Measurements from ENCODE around the gene FOXI2. TPM values are rescaled to one million over a fixed set of nuclear protein-coding genes. Genes with fewer than 3 reads are reported as not detected.

Gene FOXI2
- total RNA-seq, 4 donors from 2014 or later = 0.14 TPM; not detected in 3

GRCh38 chr10:127734753-127735152, 2.2 kb upstream of the FOXI2 start:
- intact Hi-C loops (cut with DNase I; ENCODE audit: low total_unique reads) (no loop called here), in situ Hi-C loops (cut with MboI; ENCODE audit: low pct_ligation_motif_present in 1 of 4, low pct_unique_long_range_greater_than_20kb in 1 of 4, low sequenced_read_pairs in 3 of 4) (no loop called here)
- Histone ChIP-seq H3K27ac (no peak overlapping the region), H3K36me3 (no peaks in the 10 kb centered on the region), H3K9me3 (no peaks in the 10 kb centered on the region), H3K27me3 (peaks cover 83% of the 10 kb centered on the region), H3K4me1 (peaks cover 0 to 7% (median 0%) of the 10 kb centered on the region in 4 donors), H3K4me3 (no peak overlapping the region)
- no peak for TF ChIP-seq EP300 (IDR thresholded peaks at IDR 0.05; ENCODE audit: low read depth)
- no peak for TF ChIP-seq POLR2A (IDR thresholded peaks at IDR 0.05)
- no peak for TF ChIP-seq POLR2AphosphoS5 (IDR thresholded peaks at IDR 0.05)
- no peak for TF ChIP-seq CTCF (IDR thresholded peaks at IDR 0.05)
- no peak for DNase-seq
- 20 to 23% methylated on average over 1 to 11 of the region's 11 CpGs for WGBS, 2 donors (ENCODE audit: low coverage in 1 of 2)

GRCh38 chr10:127735156-127735555, 1.8 kb upstream of the FOXI2 start:
- intact Hi-C loops (cut with DNase I; ENCODE audit: low total_unique reads) = no loop called here
- no peak for TF ChIP-seq POLR2A (IDR thresholded peaks at IDR 0.05)
- no peak for TF ChIP-seq EP300 (IDR thresholded peaks at IDR 0.05; ENCODE audit: low read depth)
- TF ChIP-seq CTCF (IDR thresholded peaks at IDR 0.05) = no peak
- TF ChIP-seq POLR2AphosphoS5 (IDR thresholded peaks at IDR 0.05) = no peak
- no peak for DNase-seq
- Histone ChIP-seq H3K27ac (no peak overlapping the region), H3K36me3 (no peaks in the 10 kb centered on the region), H3K4me1 (peaks cover 0 to 7% (median 0%) of the 10 kb centered on the region in 4 donors), H3K27me3 (peaks cover 83% of the 10 kb centered on the region), H3K9me3 (no peaks in the 10 kb centered on the region), H3K4me3 (no peak overlapping the region)
- in situ Hi-C loops (cut with MboI; ENCODE audit: low pct_ligation_motif_present in 1 of 4, low pct_unique_long_range_greater_than_20kb in 1 of 4, low sequenced_read_pairs in 3 of 4) = no loop called here
- 8 to 10% methylated on average over 3 to 13 of the region's 13 CpGs for WGBS, 2 donors (ENCODE audit: low coverage in 1 of 2)

- in situ Hi-C loops (cut with MboI; ENCODE audit: low pct_ligation_motif_present in 1 of 4, low pct_unique_long_range_greater_than_20kb in 1 of 4, low sequenced_read_pairs in 3 of 4) = no loop called here
- Histone ChIP-seq H3K27ac (no peak overlapping the region), H3K9me3 (no peaks in the 10 kb centered on the region), H3K4me1 (peaks cover 0 to 7% (median 0%) of the 10 kb centered on the region in 4 donors), H3K27me3 (peaks cover 89% of the 10 kb centered on the region), H3K36me3 (no peaks in the 10 kb centered on the region), H3K4me3 (no peak overlapping the region)
- intact Hi-C loops (cut with DNase I; ENCODE audit: low total_unique reads) = no loop called here
- no peak for DNase-seq
- no peak for TF ChIP-seq CTCF (IDR thresholded peaks at IDR 0.05)
- TF ChIP-seq EP300 (IDR thresholded peaks at IDR 0.05; ENCODE audit: low read depth) = no peak
- TF ChIP-seq POLR2AphosphoS5 (IDR thresholded peaks at IDR 0.05) = no peak
- TF ChIP-seq POLR2A (IDR thresholded peaks at IDR 0.05) = no peak
- 16 to 25% methylated on average over 2 to 22 of the region's 24 CpGs for WGBS, 2 donors (ENCODE audit: low coverage in 1 of 2)
Observed at GRCh38 chr10:127735723-127736221, 1.2 kb upstream of the FOXI2 start.

GRCh38 chr10:127736222-127736914, 617 bp upstream of the FOXI2 start:
- peaks cover 86% of the 10 kb centered on the region for H3K27me3 ChIP-seq

More at GRCh38 chr10:127736222-127736914, 617 bp upstream of the FOXI2 start:
- no peak for DNase-seq
- no peak overlapping the region for H3K4me3 ChIP-seq
- in situ Hi-C loops (cut with MboI; ENCODE audit: low pct_ligation_motif_present in 1 of 4, low pct_unique_long_range_greater_than_20kb in 1 of 4, low sequenced_read_pairs in 3 of 4) = no loop called here
- no peaks in the 10 kb centered on the region for H3K9me3 ChIP-seq
- H3K4me1 ChIP-seq = peaks cover 0 to 7% (median 0%) of the 10 kb centered on the region in 4 donors
- H3K36me3 ChIP-seq = no peaks in the 10 kb centered on the region
- intact Hi-C loops (cut with DNase I; ENCODE audit: low total_unique reads) = no loop called here
- no peak overlapping the region for H3K27ac ChIP-seq
- 16% methylated on average over 48 of the region's 66 CpGs; no CpG with 5 or more reads in 1 of the 2 donors for WGBS, 2 donors (ENCODE audit: low coverage in 1 of 2)
- TF ChIP-seq CTCF (IDR thresholded peaks at IDR 0.05) (no peak), POLR2A (IDR thresholded peaks at IDR 0.05) (no peak), EP300 (IDR thresholded peaks at IDR 0.05; ENCODE audit: low read depth) (no peak)

All from transverse colon (tissue), 4 donors.